ENCODE results near the gene WNT2. TPM values are rescaled to one million over a fixed set of nuclear protein-coding genes. Genes with fewer than 3 reads are reported as not detected.

The WNT2 gene
- total and polyA plus RNA-seq, 10 of the 15 experiments (the other 5 are each of a cell fraction or from before 2014, with no cell fraction given), result 0.07 to 0.34 (median 0.19) TPM

- TF ChIP-seq, protein P1, sequence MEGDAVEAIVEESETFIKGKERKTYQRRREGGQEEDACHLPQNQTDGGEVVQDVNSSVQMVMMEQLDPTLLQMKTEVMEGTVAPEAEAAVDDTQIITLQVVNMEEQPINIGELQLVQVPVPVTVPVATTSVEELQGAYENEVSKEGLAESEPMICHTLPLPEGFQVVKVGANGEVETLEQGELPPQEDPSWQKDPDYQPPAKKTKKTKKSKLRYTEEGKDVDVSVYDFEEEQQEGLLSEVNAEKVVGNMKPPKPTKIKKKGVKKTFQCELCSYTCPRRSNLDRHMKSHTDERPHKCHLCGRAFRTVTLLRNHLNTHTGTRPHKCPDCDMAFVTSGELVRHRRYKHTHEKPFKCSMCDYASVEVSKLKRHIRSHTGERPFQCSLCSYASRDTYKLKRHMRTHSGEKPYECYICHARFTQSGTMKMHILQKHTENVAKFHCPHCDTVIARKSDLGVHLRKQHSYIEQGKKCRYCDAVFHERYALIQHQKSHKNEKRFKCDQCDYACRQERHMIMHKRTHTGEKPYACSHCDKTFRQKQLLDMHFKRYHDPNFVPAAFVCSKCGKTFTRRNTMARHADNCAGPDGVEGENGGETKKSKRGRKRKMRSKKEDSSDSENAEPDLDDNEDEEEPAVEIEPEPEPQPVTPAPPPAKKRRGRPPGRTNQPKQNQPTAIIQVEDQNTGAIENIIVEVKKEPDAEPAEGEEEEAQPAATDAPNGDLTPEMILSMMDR (IDR thresholded peaks at IDR 0.05 in 2 of 3, conservative IDR thresholded peaks at IDR 0.05 in 1 of 3; ENCODE audit: control insufficient read depth in 2 of 3, extremely low read depth in 1 of 3, insufficient read depth in 1 of 3, low read depth in 3 of 3, low read length in 3 of 3), result no peak
- TF ChIP-seq SPI1 (IDR thresholded peaks at IDR 0.05; ENCODE audit: borderline replicate concordance, insufficient read depth, low read depth, low read length), result 0 out of 2 replicates have a peak, but pooled peaks have one; percentile 2
- TF ChIP-seq EED (IDR thresholded peaks at IDR 0.05; ENCODE audit: low read depth), result 0 out of 2 replicates have a peak, but pooled peaks have one; percentile 13
- TF ChIP-seq PAX5 (IDR thresholded peaks at IDR 0.05; ENCODE audit: borderline replicate concordance, low read depth, low read length), result peak; percentile 54; the same call in 1 of the 2 replicates
- TF ChIP-seq, protein P2, sequence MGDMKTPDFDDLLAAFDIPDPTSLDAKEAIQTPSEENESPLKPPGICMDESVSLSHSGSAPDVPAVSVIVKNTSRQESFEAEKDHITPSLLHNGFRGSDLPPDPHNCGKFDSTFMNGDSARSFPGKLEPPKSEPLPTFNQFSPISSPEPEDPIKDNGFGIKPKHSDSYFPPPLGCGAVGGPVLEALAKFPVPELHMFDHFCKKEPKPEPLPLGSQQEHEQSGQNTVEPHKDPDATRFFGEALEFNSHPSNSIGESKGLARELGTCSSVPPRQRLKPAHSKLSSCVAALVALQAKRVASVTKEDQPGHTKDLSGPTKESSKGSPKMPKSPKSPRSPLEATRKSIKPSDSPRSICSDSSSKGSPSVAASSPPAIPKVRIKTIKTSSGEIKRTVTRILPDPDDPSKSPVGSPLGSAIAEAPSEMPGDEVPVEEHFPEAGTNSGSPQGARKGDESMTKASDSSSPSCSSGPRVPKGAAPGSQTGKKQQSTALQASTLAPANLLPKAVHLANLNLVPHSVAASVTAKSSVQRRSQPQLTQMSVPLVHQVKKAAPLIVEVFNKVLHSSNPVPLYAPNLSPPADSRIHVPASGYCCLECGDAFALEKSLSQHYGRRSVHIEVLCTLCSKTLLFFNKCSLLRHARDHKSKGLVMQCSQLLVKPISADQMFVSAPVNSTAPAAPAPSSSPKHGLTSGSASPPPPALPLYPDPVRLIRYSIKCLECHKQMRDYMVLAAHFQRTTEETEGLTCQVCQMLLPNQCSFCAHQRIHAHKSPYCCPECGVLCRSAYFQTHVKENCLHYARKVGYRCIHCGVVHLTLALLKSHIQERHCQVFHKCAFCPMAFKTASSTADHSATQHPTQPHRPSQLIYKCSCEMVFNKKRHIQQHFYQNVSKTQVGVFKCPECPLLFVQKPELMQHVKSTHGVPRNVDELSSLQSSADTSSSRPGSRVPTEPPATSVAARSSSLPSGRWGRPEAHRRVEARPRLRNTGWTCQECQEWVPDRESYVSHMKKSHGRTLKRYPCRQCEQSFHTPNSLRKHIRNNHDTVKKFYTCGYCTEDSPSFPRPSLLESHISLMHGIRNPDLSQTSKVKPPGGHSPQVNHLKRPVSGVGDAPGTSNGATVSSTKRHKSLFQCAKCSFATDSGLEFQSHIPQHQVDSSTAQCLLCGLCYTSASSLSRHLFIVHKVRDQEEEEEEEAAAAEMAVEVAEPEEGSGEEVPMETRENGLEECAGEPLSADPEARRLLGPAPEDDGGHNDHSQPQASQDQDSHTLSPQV (IDR thresholded peaks at IDR 0.05), result peak; percentile 65; the same call in 1 of the 2 replicates
- TF ChIP-seq IKZF2 (IDR thresholded peaks at IDR 0.05), result peak; percentile 56 to 71; a peak in 2 of 4 replicates
- TF ChIP-seq RUNX3 (IDR thresholded peaks at IDR 0.05; ENCODE audit: low read length), result peak; percentile 83
- peak; percentile 99 for TF ChIP-seq MEF2B (IDR thresholded peaks at IDR 0.05; ENCODE audit: partially characterized antibody, poor library complexity, severe bottlenecking)
- TF ChIP-seq CBFB (IDR thresholded peaks at IDR 0.05; ENCODE audit: low read depth), result peak; percentile 67
- TF ChIP-seq RAD51 (IDR thresholded peaks at IDR 0.05), result peak; percentile 79
- no peak for TF ChIP-seq ZBTB40 (IDR thresholded peaks at IDR 0.05; ENCODE audit: borderline replicate concordance)
- TF ChIP-seq LARP7 (IDR thresholded peaks at IDR 0.05), result no peak
- no peak for TF ChIP-seq PML (IDR thresholded peaks at IDR 0.05; ENCODE audit: low read length)
- no peak for TF ChIP-seq NR2C1 (IDR thresholded peaks at IDR 0.05)
- TF ChIP-seq KLF5 (IDR thresholded peaks at IDR 0.05; ENCODE audit: partially characterized antibody), result no peak
- TF ChIP-seq BHLHE40 (IDR thresholded peaks at IDR 0.05; ENCODE audit: borderline replicate concordance in 1 of 2, low read depth in 2 of 2, low read length in 1 of 2), result peak; percentile 32 to 43; a peak in 3 of 4 replicates
- TF ChIP-seq ZNF24 (IDR thresholded peaks at IDR 0.05), result no peak
- TF ChIP-seq ZNF384 (IDR thresholded peaks at IDR 0.05; ENCODE audit: borderline replicate concordance, low read depth, low read length), result 0 out of 2 replicates have a peak, but pooled peaks have one; percentile 45
Observed at GRCh38 chr7:117230276-117231046, 92.4 kb downstream of the WNT2 start (continued).

Data from GM12878 (cell line).